Measurements from ENCODE around the gene CHAD.
"Not testable (repeated sequence)": the region's sequence is repeated elsewhere in the genome, so short reads cannot be mapped to it uniquely, and the experiment has no call there.

The CHAD gene

DNA sequence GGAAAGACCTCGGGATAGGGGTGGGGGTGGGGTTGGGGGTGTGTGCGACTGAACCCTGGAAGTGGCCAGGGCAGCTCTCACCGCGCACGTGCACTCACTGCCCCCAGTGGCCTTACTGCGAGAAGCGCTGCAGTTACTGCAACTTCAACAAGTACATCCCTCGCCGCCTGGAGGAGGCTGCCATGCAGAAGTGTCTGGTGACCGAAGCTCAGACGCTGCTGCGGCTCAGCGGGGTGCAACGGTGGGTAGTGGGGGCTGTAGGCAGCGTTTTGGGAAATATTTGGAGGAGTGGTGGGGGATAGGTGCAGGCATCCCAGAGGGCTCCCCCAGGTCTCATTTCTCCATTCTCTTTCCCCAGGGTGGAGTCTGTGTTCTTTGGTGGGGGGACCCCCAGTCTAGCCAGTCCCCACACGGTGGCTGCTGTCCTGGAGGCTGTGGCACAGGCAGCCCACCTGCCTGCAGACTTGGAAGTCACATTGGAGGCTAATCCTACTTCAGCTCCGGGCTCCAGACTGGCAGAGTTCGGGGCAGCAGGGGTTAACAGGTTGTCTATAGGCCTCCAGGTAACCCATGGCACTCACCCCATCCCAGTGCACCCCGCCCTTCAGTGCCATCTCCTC, 11.0 kb upstream of the CHAD start:
- peak overlapping the region; percentile 75 to 90 for H3K4me3 ChIP-seq (ENCODE audit: low read depth in 1 of 2, low read length in 2 of 2)
- H3K27me3 ChIP-seq (ENCODE audit: low read depth, low read length), result no peaks in the 10 kb centered on the region
- H3K9me3 ChIP-seq (ENCODE audit: control insufficient read depth in 1 of 2, low read length in 2 of 2), result no peaks in the 10 kb centered on the region
- H3K4me1 ChIP-seq (ENCODE audit: control insufficient read depth in 1 of 2, insufficient read depth in 2 of 2, low read length in 2 of 2), result peaks cover 0 to 28% of the 10 kb centered on the region in 2 donors
- peaks cover 13 to 16% of the 10 kb centered on the region in 2 donors for H3K36me3 ChIP-seq (ENCODE audit: control insufficient read depth in 1 of 2, insufficient read depth in 2 of 2, low read length in 2 of 2)
- H3K27ac ChIP-seq (ENCODE audit: low read length), result no peak overlapping the region

DNA sequence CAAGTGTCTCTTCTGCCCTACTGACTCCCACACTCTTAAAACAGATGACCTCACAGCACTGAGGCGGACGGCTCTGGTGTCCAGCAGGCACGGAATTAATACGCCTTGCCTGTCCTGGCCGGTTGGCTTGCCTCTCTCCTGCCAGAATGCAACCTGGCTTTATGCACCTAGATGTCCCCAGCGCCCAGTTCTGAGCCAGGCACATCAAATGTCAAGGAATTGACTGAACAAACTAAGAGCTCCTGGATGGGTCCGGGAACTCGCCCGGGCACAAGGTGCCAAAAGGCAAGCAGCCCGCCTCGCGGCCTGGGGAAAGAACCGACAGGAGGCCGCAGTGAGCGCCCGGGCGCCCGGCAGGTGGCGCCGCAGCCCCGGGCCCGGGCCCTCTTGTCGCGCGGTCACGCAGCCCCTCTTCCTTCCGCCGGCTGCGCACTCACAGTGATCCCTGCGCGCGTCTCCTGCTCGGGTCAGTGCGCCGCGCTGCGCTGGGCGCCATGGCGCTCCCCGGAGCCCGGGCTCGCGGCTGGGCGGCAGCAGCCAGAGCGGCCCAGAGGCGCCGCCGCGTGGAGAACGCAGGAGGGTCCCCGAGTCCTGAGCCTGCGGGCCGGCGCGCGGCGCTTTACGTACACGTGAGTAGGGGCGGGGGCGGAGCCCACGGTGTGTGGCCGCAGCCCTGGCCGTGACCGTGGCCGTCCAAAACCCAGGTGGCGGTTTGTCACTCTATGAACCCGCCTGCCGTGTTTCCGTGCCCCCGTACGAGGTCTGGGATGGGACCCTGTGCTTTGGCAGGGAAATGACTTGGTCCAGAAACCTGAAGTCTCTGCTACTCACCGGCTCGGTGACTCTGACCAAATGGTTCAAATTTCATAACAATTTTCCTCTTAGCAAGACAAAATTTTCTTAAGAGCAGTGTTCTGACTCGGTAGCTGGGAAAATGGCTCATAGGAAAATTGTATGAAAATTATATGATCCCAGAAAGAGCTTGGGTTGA, 10.0 kb upstream of the CHAD start, which contains the start of gene RSAD1:
RSAD1 (plus strand) TSS at position 470 of the 991 bp plus-strand sequence; CDS start at position 495, 25 bp downstream.
- Histone ChIP-seq H3K4me3 (ENCODE audit: low read depth in 1 of 2, low read length in 2 of 2) (peak within 1 kb of the TSS; percentile 75 to 90), H3K9me3 (ENCODE audit: control insufficient read depth in 1 of 2, low read length in 2 of 2) (no peaks in the 10 kb centered on the region), H3K4me1 (ENCODE audit: control insufficient read depth in 1 of 2, insufficient read depth in 2 of 2, low read length in 2 of 2) (peaks cover 0 to 28% of the 10 kb centered on the region in 2 donors), H3K27me3 (ENCODE audit: low read depth, low read length) (no peaks in the 10 kb centered on the region), H3K27ac (ENCODE audit: low read length) (peak within 1 kb of the TSS; percentile 79), H3K36me3 (ENCODE audit: control insufficient read depth in 1 of 2, insufficient read depth in 2 of 2, low read length in 2 of 2) (peaks cover 4 to 6% of the 10 kb centered on the region in 2 donors)

DNA sequence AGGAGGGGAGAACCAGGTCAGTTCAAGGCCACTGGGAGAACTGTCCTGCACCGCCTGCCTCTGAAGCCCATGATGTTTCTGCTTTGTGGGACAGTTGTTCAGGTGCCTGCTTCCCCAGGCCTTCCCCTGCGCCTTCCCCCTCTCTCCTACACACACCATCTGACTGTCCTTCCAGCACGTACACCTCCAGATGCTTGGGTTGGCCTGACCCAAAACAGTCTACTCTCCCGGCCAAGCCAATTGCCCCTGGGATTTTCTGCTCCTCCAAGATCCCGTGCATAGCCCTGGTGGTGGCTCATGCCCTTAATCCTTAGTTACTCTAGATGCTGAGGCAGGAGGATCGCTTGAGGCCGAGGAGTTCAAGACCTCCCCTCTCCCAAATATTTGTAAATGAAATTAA, 9.3 kb upstream of the CHAD start:
- peaks cover 0 to 24% of the 10 kb centered on the region in 2 donors for H3K4me1 ChIP-seq (ENCODE audit: control insufficient read depth in 1 of 2, insufficient read depth in 2 of 2, low read length in 2 of 2)
- peaks cover 0 to 4% of the 10 kb centered on the region in 2 donors for H3K36me3 ChIP-seq (ENCODE audit: control insufficient read depth in 1 of 2, insufficient read depth in 2 of 2, low read length in 2 of 2)
- peak overlapping the region; percentile 21 to 75 for H3K4me3 ChIP-seq (ENCODE audit: low read depth in 1 of 2, low read length in 2 of 2)
- H3K27ac ChIP-seq (ENCODE audit: low read length), result peak overlapping the region; percentile 79
- H3K9me3 ChIP-seq (ENCODE audit: control insufficient read depth in 1 of 2, low read length in 2 of 2), result no peaks in the 10 kb centered on the region
- no peaks in the 10 kb centered on the region for H3K27me3 ChIP-seq (ENCODE audit: low read depth, low read length)

DNA sequence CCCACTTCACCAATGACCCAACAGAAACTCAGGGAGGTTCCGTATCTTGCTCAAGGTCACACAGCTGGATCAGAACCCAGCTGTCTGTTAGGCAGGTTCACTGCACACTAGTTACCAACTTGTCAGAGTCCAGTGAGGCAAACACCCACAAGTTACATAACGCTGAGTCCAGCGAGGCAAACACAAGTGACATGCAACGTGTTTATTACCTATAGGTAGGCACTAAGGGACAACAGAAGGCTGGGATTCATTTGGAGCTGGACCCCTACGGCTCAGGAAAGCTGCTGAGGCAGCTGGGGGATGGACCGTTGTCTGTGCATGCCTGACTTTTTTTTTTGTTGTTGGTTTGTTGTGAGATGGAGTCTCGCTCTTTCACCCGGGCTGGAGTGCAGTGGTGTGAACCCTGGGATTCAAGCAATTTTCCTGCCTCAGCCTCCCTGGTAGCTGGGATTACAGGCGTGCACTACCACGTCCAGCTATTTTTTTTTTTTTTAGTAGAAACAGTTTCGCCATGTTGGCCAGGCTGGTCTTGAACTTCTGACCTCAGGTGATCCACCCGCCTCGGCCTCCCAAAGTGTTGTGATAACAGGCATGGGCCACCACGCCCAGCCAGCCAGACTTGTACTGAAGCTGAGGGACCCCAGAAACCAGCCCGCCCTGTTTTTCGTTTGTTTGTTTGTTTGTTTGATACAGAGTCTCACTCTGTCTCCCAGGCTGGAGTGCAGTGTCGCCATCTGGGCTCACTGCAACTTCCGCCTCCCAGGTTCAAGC, 8.1 kb upstream of the CHAD start:
- Histone ChIP-seq H3K27ac (ENCODE audit: low read length) (no peak overlapping the region), H3K9me3 (ENCODE audit: control insufficient read depth in 1 of 2, low read length in 2 of 2) (no peaks in the 10 kb centered on the region), H3K27me3 (ENCODE audit: low read depth, low read length) (no peaks in the 10 kb centered on the region), H3K4me1 (ENCODE audit: control insufficient read depth in 1 of 2, insufficient read depth in 2 of 2, low read length in 2 of 2) (peaks cover 0 to 18% of the 10 kb centered on the region in 2 donors), H3K36me3 (ENCODE audit: control insufficient read depth in 1 of 2, insufficient read depth in 2 of 2, low read length in 2 of 2) (peaks cover 0 to 4% of the 10 kb centered on the region in 2 donors), H3K4me3 (ENCODE audit: low read depth in 1 of 2, low read length in 2 of 2) (no peak overlapping the region)

DNA sequence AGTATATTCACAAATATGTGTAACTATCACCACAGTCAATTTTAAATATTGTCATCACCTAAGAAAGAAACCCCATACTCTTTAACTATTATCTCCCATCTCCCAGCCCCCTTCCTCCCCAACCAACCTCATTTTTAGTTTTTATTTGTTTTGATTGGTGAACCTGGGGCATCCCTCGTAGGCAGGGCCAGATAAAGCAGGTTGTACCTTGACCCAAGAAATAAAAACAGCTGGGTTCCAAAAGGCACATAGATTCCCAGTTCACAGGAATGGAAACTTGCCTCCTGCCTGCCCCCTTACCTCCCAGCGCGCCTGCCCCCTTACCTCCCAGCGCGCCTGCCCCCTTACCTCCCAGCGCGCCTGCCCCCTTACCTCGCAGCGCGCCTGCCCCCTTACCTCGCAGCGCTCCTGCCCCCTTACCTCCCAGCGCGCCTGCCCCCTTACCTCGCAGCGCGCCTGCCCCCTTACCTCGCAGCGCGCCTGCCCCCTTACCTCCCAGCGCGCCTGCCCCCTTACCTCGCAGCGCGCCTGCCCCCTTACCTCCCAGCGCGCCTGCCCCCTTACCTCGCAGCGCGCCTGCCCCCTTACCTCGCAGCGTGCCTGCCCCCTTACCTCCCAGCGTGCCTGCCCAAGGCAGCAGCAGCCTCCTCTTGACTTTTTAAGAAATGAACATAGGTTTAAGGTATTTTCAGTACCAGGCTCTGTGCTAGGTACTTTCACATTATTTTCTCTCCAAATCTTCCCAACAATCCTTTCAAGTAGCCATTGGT, 7.3 kb upstream of the CHAD start:
- H3K27me3 ChIP-seq (ENCODE audit: low read depth, low read length); H3K9me3 ChIP-seq (ENCODE audit: control insufficient read depth in 1 of 2, low read length in 2 of 2); H3K36me3 ChIP-seq (ENCODE audit: control insufficient read depth in 1 of 2, insufficient read depth in 2 of 2, low read length in 2 of 2); H3K27ac ChIP-seq (ENCODE audit: low read length); H3K4me3 ChIP-seq (ENCODE audit: low read depth in 1 of 2, low read length in 2 of 2): not testable (repeated sequence)
- H3K4me1 ChIP-seq (ENCODE audit: control insufficient read depth in 1 of 2, insufficient read depth in 2 of 2, low read length in 2 of 2), result peaks cover 0 to 18% of the 10 kb centered on the region in 2 donors

DNA sequence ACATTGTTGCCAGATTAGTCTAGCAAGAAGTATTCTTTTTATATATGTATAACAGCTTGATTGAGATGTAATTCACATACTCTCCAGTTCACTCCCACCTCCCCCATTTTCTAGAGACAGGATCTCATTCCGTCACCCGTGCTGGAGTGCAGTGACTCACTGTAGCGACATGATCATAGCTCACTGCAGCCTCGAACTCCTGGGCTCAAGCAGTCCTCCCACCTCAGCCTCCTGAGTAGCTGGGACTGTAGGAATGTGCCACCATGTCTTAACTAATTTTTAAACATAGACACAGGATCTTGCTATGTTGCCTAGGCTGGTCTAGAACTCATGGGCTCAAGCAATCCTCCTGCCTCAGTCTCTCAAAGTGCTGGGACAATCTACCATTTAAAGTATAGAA, 6.7 kb upstream of the CHAD start:
- Histone ChIP-seq H3K9me3 (ENCODE audit: control insufficient read depth in 1 of 2, low read length in 2 of 2) (no peaks in the 10 kb centered on the region), H3K4me1 (ENCODE audit: control insufficient read depth in 1 of 2, insufficient read depth in 2 of 2, low read length in 2 of 2) (peaks cover 0 to 16% of the 10 kb centered on the region in 2 donors), H3K27ac (ENCODE audit: low read length) (no peak overlapping the region), H3K27me3 (ENCODE audit: low read depth, low read length) (no peaks in the 10 kb centered on the region), H3K4me3 (ENCODE audit: low read depth in 1 of 2, low read length in 2 of 2) (no peak overlapping the region), H3K36me3 (ENCODE audit: control insufficient read depth in 1 of 2, insufficient read depth in 2 of 2, low read length in 2 of 2) (peaks cover 0 to 3% of the 10 kb centered on the region in 2 donors)

DNA sequence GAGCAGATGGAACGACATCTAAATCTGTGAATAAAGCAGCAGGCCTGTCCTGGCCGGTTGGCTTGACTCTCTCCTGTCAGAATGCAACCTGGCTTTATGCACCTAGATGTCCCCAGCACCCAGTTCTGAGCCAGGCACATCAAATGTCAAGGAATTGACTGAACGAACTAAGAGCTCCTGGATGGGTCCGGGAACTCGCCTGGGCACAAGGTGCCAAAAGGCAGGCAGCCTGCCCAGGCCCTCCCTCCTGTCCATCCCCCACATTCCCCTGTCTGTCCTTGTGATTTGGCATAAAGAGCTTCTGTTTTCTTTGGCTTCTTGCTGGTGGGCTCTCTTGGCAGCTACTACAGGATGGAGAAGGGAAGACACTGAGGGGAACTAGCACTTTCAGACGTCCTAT, 5.8 kb upstream of the CHAD start:
- no peaks in the 10 kb centered on the region for H3K27me3 ChIP-seq (ENCODE audit: low read depth, low read length)
- H3K9me3 ChIP-seq (ENCODE audit: control insufficient read depth in 1 of 2, low read length in 2 of 2), result no peaks in the 10 kb centered on the region
- no peak overlapping the region for H3K27ac ChIP-seq (ENCODE audit: low read length)
- peaks cover 0 to 8% of the 10 kb centered on the region in 2 donors for H3K4me1 ChIP-seq (ENCODE audit: control insufficient read depth in 1 of 2, insufficient read depth in 2 of 2, low read length in 2 of 2)
- no peak overlapping the region for H3K4me3 ChIP-seq (ENCODE audit: low read depth in 1 of 2, low read length in 2 of 2)
- H3K36me3 ChIP-seq (ENCODE audit: control insufficient read depth in 1 of 2, insufficient read depth in 2 of 2, low read length in 2 of 2), result no peaks in the 10 kb centered on the region

DNA sequence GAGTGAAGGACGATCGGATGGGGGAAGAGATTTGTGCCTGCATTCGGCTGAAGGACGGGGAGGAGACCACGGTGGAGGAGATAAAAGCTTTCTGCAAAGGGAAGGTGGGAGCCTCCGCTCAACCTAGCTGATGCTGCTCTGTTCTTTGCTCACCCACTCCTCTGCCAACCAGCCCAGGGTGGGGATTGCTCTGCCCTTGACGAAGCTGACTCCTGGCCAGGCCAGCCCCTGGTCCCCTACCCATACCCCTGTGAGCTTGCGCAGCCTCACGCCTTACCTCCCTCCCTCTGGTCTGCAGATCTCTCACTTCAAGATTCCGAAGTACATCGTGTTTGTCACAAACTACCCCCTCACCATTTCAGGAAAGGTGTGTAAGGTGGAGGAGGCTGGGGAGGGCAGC, 5.2 kb upstream of the CHAD start:
- H3K9me3 ChIP-seq (ENCODE audit: control insufficient read depth in 1 of 2, low read length in 2 of 2), result no peaks in the 10 kb centered on the region
- H3K27me3 ChIP-seq (ENCODE audit: low read depth, low read length), result no peaks in the 10 kb centered on the region
- H3K27ac ChIP-seq (ENCODE audit: low read length), result no peak overlapping the region
- peaks cover 0 to 12% of the 10 kb centered on the region in 2 donors for H3K4me1 ChIP-seq (ENCODE audit: control insufficient read depth in 1 of 2, insufficient read depth in 2 of 2, low read length in 2 of 2)
- H3K4me3 ChIP-seq (ENCODE audit: low read depth in 1 of 2, low read length in 2 of 2), result no peak overlapping the region
- no peaks in the 10 kb centered on the region for H3K36me3 ChIP-seq (ENCODE audit: control insufficient read depth in 1 of 2, insufficient read depth in 2 of 2, low read length in 2 of 2)

DNA sequence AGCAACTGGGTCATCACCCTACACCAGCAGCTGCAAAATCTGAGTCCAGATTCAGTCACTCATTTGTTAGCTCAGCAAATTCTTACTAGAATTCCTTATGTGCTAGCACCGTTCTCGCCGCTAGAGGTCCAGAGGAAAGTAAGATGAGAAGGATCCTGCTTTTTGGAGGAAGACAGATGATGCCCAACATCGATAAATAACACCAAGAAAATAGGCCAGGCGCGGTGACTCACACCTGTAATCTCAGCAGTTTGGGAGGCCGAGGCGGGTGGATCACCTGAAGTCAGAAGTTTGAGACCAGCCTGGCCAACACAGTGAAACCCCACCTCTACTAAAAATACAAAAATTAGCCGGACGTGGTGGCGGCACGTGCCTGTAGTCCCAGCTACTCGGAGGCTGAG, 4.1 kb upstream of the CHAD start:
- not testable (repeated sequence) for H3K36me3 ChIP-seq (ENCODE audit: control insufficient read depth in 1 of 2, insufficient read depth in 2 of 2, low read length in 2 of 2); H3K27me3 ChIP-seq (ENCODE audit: low read depth, low read length); H3K27ac ChIP-seq (ENCODE audit: low read length); H3K4me3 ChIP-seq (ENCODE audit: low read depth in 1 of 2, low read length in 2 of 2); H3K9me3 ChIP-seq (ENCODE audit: control insufficient read depth in 1 of 2, low read length in 2 of 2)
- H3K4me1 ChIP-seq (ENCODE audit: control insufficient read depth in 1 of 2, insufficient read depth in 2 of 2, low read length in 2 of 2), result peaks cover 0 to 16% of the 10 kb centered on the region in 2 donors

DNA sequence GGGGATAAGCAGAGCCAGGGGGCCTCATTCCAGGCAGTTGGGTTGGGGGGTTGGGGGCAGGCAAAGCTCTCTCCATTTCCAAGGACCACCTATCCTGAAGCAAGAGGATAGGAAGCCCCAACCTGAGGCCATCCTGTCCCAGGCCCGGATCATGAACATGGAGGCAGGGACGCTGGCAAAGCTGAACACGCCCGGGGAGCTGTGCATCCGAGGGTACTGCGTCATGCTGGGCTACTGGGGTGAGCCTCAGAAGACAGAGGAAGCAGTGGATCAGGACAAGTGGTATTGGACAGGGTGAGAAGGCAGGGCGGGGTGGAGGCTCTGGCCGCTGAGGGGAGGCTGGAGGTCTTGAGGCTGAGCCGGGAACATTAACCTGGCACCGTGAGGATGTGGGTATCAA, 3.6 kb upstream of the CHAD start:
- no peak overlapping the region for H3K4me3 ChIP-seq (ENCODE audit: low read depth in 1 of 2, low read length in 2 of 2)

More for the DNA sequence above, 3.6 kb upstream of the CHAD start:
- no peaks in the 10 kb centered on the region for H3K36me3 ChIP-seq (ENCODE audit: control insufficient read depth in 1 of 2, insufficient read depth in 2 of 2, low read length in 2 of 2)
- H3K27ac ChIP-seq (ENCODE audit: low read length), result no peak overlapping the region
- H3K9me3 ChIP-seq (ENCODE audit: control insufficient read depth in 1 of 2, low read length in 2 of 2), result no peaks in the 10 kb centered on the region
- peaks cover 0 to 16% of the 10 kb centered on the region in 2 donors for H3K4me1 ChIP-seq (ENCODE audit: control insufficient read depth in 1 of 2, insufficient read depth in 2 of 2, low read length in 2 of 2)
- H3K27me3 ChIP-seq (ENCODE audit: low read depth, low read length), result peaks cover 12% of the 10 kb centered on the region
